A549 treated with CORT108297 at 1 μM for 4 hours (cell line): ENCODE results near the gene ECPAS. TPM values are rescaled to one million over a fixed set of nuclear protein-coding genes. Genes with fewer than 3 reads are reported as not detected.

Source experiments
- total RNA-seq: library from RNA; stranded (reverse); fragments of 200-300 nt; extraction: Qiagen RNA extraction; gene quantifications from 5 replicates; pipeline ENCODE4 v1.2.3, GENCODE V29; 2022

Gene ECPAS
- total RNA-seq: 34.2 to 51.2 TPM (median 37.6 TPM) in 5 replicates

DNA sequence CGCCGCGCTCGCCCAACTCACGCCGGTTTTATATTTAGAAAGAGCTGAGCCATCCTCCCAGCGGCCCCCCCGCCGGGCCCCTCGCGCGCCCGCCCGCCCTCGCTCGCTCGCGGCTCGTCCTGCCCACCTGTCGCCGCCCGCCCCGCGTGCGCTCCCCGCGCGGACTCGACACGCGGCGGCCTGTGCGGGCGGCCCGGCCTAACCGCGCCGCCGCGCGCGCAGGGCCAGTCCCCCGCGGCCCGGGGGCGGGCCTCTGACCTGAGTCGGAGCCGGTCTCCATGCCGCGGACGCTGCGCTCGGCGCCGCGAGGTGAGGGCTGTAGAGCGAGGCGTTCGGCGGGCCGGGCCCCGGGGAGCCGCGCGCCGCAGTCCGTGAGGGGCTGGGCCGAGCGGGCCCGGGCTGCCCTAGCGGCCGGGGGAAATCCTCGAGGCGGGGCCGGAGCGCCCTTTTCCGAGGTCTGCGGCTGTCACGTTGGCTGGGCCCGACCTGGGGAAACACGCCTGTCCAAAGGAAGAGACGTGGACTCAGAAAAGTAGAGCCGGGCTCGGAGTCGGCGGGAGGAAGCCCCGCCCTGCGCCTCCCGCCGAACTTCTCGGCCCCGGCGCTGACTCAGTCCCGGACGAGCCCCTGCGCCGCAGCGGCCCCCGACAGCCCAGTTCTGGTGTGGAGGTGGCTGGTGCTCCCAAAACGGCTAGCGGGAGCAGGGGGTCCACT lies at the start of gene ECPAS:
ECPAS (minus strand) TSS at position 526 of the 714 bp plus-strand sequence. CDS start 11,465 bp downstream, outside the sequence.

DNA sequence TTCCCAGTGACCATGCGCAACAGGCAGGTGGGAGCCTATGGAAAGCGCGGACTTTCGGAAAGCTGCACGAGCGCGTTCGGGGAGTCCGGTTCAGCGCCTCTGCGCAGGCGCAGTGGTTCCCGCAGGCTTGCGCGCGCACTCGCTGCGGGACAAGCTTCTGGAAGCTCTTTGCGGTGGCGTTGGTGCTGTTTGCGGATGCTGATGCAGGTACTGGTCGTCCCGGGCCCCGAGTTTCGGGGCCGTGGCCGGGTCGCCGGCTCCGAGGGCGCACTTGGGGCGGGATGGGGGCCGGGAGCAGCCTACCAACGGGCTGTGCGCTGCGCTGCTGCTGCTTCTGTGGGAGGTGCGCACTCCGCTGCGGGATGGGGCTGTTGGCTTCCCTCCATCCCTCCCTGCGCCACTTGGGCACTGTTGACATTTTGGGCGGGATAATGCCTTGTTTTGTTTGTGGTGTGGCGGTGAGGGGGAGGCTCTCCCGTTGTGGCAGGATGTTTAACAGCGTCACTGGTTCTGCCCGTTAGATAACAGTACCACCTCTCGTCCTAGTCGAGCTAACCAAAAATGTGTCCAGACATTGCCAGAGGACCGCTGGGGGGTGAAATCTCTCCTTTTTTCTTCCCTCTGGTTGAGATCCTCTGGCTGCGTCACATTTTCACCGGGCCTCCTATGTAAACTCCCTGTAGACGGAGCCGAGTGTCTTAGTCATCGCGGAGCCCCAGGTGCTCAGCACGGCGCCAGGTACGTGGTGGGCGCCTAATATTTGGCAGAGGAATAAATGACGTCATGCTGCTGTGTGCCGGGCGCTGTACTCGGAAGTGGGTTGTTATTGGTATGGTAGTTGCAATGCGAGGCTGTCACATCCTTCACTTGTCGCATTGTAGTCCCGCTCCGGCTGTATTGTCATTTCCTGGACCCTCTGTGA lies 41.1 kb upstream of the ECPAS start, which contains the start of gene ZNF483:
ZNF483 (plus strand) TSS at position 124 of the 922 bp plus-strand sequence. CDS start 2,217 bp downstream, outside the sequence.

DNA sequence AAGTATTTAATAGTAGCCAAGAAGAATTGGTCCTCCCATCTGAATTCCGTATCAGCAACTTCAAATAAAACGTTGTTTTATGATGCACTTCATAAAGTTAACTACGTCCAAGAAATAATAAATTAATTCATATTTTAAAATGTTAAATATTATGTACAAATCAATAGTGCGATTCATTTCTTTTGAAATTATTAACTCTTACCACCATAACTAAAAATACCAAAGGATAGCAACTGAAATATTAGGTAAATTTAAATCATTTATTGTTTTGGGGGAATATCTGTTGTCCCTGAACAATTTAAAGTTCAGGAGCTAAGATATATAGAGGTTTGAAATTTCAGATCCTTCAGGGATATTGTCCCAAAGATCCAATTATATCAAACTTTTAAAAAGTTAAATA lies 154.1 kb downstream of the ECPAS start, which contains the start of gene OR2K2:
OR2K2 (minus strand) TSS at position 101 of the 400 bp plus-strand sequence. CDS start 1,791 bp downstream, outside the sequence.

Other genes with a start within 250 kb of the ECPAS start
- gene OR2K2, start 154.2 kb downstream of the ECPAS start, total RNA-seq: not detected in 5 replicates
- gene ZNF483, start 40.8 kb upstream of the ECPAS start, total RNA-seq: 0.66 to 0.92 TPM (median 0.83 TPM) in 5 replicates
- 341 to 396 TPM (median 366 TPM) in 5 replicates for gene PTGR1, start 115.3 kb upstream of the ECPAS start, total RNA-seq
- 10.7 to 12.5 TPM (median 11.2 TPM) in 5 replicates for gene DNAJC25, start 147.0 kb upstream of the ECPAS start, total RNA-seq
- gene GNG10, start 177.2 kb upstream of the ECPAS start, total RNA-seq: 56.5 to 68.8 TPM (median 66.7 TPM) in 5 replicates